ENCODE data around the gene AP4S1.
"Not testable (repeated sequence)": the region's sequence is repeated elsewhere in the genome, so short reads cannot be mapped to it uniquely, and the experiment has no call there.

Gene AP4S1

DNA sequence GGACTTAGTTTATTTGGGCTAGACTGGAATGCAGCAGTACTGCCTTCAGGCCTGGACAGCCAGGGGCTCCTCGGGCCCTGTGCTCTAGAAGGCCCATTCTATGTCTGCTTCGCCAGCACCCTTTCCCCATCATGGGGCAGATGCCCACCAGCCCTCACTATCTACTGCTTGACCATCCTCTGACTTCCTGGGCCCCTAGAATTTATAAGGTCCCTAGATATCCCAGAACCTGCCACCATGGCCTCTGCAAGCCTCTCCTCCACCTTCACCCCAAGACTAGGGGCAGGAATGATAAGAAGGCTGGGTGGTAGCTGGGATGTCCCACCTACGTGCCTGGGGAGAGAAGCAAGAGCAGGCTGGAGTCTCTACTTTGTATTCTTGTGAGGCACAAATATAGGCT lies 59.6 kb downstream of the AP4S1 start:
- H3K4me1 ChIP-seq: no peaks in the 10 kb centered on the region
- no peaks in the 10 kb centered on the region for H3K27me3 ChIP-seq (ENCODE audit: control insufficient read depth, insufficient read depth, low read length)
- no peak overlapping the region for H3K9ac ChIP-seq

DNA sequence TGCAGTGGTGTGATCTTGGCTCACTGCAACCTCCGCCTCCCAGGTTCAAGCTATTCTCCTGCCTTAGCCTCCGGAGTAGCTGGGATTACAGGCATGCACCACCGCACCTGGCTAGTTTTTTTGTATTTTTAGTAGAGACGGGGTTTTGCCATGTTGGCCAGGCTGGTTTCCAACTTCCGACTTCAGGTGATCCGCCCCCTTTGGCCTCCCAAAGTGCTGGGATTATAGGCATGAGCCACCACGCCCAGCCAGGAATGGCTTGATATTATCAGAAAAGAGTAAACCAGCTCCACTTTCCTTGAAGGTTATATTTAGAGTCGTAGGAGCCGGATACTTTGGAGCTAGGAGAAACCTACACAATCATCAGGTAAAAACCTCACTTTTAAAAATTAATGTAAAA lies 61.0 kb downstream of the AP4S1 start:
- not testable (repeated sequence) for H3K4me1 ChIP-seq; H2AFZ ChIP-seq; H3K27ac ChIP-seq; H3K4me2 ChIP-seq (ENCODE audit: low read length); H3K36me3 ChIP-seq (ENCODE audit: control insufficient read depth, insufficient read depth, low read length); H3K9me3 ChIP-seq (ENCODE audit: control insufficient read depth, low read length); H3K4me3 ChIP-seq (ENCODE audit: low read depth, low read length); H3K9ac ChIP-seq; H3K27me3 ChIP-seq (ENCODE audit: control insufficient read depth, insufficient read depth, low read length); H3K79me2 ChIP-seq

More for the DNA sequence above, 59.6 kb downstream of the AP4S1 start:
- TF ChIP-seq, protein P1, sequence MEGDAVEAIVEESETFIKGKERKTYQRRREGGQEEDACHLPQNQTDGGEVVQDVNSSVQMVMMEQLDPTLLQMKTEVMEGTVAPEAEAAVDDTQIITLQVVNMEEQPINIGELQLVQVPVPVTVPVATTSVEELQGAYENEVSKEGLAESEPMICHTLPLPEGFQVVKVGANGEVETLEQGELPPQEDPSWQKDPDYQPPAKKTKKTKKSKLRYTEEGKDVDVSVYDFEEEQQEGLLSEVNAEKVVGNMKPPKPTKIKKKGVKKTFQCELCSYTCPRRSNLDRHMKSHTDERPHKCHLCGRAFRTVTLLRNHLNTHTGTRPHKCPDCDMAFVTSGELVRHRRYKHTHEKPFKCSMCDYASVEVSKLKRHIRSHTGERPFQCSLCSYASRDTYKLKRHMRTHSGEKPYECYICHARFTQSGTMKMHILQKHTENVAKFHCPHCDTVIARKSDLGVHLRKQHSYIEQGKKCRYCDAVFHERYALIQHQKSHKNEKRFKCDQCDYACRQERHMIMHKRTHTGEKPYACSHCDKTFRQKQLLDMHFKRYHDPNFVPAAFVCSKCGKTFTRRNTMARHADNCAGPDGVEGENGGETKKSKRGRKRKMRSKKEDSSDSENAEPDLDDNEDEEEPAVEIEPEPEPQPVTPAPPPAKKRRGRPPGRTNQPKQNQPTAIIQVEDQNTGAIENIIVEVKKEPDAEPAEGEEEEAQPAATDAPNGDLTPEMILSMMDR (IDR thresholded peaks at IDR 0.05): no peak
- Histone ChIP-seq H2AFZ (no peak overlapping the region), H3K36me3 (ENCODE audit: control insufficient read depth, insufficient read depth, low read length) (no peaks in the 10 kb centered on the region), H3K4me2 (ENCODE audit: low read length) (no peak overlapping the region), H3K9me3 (ENCODE audit: control insufficient read depth, low read length) (no peaks in the 10 kb centered on the region), H3K79me2 (no peaks in the 10 kb centered on the region), H3K27ac (no peak overlapping the region), H3K4me3 (ENCODE audit: low read depth, low read length) (no peak overlapping the region)

DNA sequence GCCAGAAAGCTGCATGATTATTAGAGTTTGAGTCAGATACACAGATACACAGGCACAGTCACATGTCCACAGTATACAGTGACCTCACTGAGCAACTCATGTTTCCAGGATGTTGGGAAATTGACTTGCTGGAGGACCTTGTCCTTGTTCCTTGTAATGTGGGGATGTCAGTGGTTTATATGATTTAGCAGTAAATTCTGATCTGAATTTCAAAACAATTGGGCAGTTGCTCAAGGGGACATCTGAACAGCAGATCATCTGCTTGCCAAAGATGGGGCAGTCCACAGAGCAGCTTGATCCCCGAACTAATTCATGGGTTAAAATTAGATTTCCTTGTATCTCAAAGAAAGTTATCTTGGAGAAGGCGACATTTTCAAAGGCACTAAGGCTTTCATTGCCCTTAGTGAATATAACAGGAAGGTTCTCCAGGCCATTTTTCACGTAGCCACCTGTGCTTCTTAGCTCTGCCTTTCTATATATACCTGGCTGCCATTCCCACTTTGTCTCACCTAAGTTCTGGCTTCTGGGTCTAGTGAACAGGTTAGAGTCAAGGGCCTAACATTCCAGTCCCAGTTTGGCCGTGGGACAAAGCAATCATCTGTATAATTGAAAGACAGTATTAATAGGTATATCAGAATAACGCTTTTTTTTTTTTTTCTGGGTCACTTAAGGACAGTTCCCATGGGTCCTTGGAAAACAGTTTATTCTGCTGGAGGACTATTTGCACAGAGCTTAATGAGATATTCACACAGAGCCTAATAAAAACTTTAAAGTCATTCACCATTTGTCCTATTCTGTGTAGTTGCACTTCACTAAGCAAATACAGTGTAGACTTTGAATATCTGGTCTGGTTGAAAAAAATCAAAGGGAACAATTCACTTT lies 65.7 kb downstream of the AP4S1 start:
- TF ChIP-seq, protein P1 (IDR thresholded peaks at IDR 0.05): no peak

DNA sequence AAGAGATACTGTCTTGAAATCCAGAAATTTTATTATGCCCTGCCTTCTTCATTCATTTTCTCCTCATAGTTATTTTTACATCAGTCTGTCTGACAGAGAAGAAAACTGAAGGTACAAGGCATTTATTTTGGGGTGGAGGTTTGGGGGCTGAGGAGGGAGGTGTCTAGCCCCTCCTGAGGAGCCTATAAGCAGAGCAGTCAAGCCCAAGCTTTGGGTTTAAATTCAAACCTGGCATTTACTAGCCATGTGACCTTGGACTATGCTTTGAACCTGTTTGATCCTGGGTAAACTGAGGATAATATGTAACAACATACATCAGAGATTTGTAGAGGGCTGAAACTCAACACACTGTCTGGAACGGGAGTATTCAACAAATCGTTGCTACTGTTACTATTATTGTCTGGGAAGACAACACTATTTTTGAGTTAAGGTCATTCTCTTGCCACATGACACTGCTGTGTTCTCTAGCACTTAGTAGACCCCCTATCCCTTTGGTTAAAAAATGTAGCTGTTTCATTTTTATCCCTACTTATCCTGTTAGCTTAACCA lies 66.8 kb downstream of the AP4S1 start:
- H3K79me2 ChIP-seq: no peaks in the 10 kb centered on the region
- no peaks in the 10 kb centered on the region for H3K36me3 ChIP-seq (ENCODE audit: control insufficient read depth, insufficient read depth, low read length)
- H3K4me3 ChIP-seq (ENCODE audit: low read depth, low read length): no peak overlapping the region
- H3K9me3 ChIP-seq (ENCODE audit: control insufficient read depth, low read length): no peaks in the 10 kb centered on the region
- H3K27ac ChIP-seq: no peak overlapping the region
- no peaks in the 10 kb centered on the region for H3K4me1 ChIP-seq
- no peak overlapping the region for H2AFZ ChIP-seq
- no peak overlapping the region for H3K4me2 ChIP-seq (ENCODE audit: low read length)
- H3K27me3 ChIP-seq (ENCODE audit: control insufficient read depth, insufficient read depth, low read length): no peaks in the 10 kb centered on the region
- H3K9ac ChIP-seq: no peak overlapping the region
- TF ChIP-seq, protein P1 (IDR thresholded peaks at IDR 0.05): no peak

More for the DNA sequence above, 65.7 kb downstream of the AP4S1 start:
- Histone ChIP-seq H3K27me3 (ENCODE audit: control insufficient read depth, insufficient read depth, low read length) (no peaks in the 10 kb centered on the region), H2AFZ (no peak overlapping the region), H3K36me3 (ENCODE audit: control insufficient read depth, insufficient read depth, low read length) (no peaks in the 10 kb centered on the region), H3K4me3 (ENCODE audit: low read depth, low read length) (no peak overlapping the region), H3K9ac (no peak overlapping the region), H3K27ac (no peak overlapping the region), H3K9me3 (ENCODE audit: control insufficient read depth, low read length) (no peaks in the 10 kb centered on the region), H3K4me2 (ENCODE audit: low read length) (no peak overlapping the region), H3K79me2 (no peaks in the 10 kb centered on the region), H3K4me1 (no peaks in the 10 kb centered on the region)

DNA sequence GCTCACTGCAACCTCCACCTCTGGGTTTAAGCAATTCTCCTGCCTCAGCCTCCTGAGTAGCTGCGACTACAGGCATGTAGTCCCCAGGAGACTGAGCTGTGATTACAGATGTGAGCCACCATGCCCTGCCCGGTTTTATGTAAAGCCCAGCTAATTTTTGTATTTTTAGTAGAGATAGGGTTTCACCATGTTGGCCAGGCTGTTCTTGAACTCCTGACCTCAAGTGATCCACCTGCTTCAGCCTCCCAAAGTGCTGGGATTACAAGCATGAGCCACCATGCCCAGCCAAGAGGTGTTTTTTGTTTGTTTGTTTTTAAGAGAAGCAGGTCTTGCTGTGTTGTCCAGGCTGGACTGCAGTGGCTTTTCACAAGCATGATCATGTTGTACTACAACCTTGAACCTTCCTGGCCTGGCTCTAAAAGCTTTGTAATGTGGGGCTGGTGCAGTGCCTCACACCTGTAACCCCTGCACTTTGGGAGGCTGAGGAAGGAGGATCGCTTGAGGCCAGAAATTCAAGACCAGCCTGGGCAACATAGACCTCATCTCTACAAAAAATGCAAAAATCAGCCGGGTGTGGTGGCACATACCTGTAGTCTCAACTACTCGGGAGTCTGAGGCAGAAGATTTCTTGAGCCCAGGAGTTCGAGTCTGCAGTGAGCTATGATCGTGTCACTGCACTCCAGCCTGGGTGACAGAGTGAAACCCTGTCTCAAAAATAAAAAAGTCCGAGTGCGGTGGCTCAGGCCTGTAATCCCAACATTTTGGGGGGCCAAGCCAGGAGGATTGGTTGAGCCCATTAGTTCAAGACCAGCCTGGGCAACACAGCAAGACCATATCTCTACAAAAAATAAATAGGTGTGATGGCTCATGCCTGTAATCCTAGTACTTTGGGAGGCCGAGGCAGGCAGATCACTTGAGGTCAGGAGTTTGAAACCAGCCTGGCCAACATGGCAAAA lies 68.7 kb downstream of the AP4S1 start:
- H3K36me3 ChIP-seq (ENCODE audit: control insufficient read depth, insufficient read depth, low read length); H3K9me3 ChIP-seq (ENCODE audit: control insufficient read depth, low read length); H3K27me3 ChIP-seq (ENCODE audit: control insufficient read depth, insufficient read depth, low read length); H3K4me2 ChIP-seq (ENCODE audit: low read length); H3K27ac ChIP-seq; H3K79me2 ChIP-seq; H2AFZ ChIP-seq; H3K9ac ChIP-seq; H3K4me3 ChIP-seq (ENCODE audit: low read depth, low read length); H3K4me1 ChIP-seq: not testable (repeated sequence)

DNA sequence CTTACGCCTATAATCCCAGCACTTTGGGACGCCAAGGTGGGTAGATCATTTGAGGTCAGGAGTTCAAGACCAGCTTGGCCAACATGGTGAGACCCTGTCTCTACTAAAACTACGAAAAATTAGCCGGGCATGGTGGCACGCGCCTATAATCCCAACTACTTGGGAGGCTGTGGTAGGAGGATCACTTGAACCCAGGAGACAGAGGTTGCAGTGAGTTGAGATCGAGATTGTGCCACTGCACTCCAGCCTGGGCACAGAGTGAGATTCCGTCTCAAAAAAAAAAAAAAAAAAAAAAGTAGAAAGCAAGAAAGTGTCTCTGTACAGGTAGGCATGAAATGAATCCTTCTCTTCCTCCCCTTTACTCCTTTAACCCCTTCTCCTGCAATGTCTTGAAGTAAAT lies 70.4 kb downstream of the AP4S1 start:
- H3K4me2 ChIP-seq (ENCODE audit: low read length); H3K4me3 ChIP-seq (ENCODE audit: low read depth, low read length); H3K27ac ChIP-seq; H3K79me2 ChIP-seq; H2AFZ ChIP-seq; H3K9me3 ChIP-seq (ENCODE audit: control insufficient read depth, low read length); H3K27me3 ChIP-seq (ENCODE audit: control insufficient read depth, insufficient read depth, low read length); H3K9ac ChIP-seq; H3K36me3 ChIP-seq (ENCODE audit: control insufficient read depth, insufficient read depth, low read length); H3K4me1 ChIP-seq: not testable (repeated sequence)
